DND-41 (cell line): ENCODE data around the gene KCNQ1OT1.

ENCODE experiments used
- ATAC-seq: fragments of 200-7000 bp; cut with Tn5 transposase; 3 replicates; pipeline ENCODE4 v1.9.1; 2021; ENCODE audit warnings: low read depth; ENCODE audit not compliant: insufficient read depth
- DNase-seq: peaks from one replicate; pipeline ENCODE4 v3.0.0-alpha.2; 2020
- H2AFZ ChIP-seq: 2 replicates; pipeline ENCODE4 v1.6.0; 2012; ENCODE audit warnings: low read depth, low read length
- H3K27ac ChIP-seq: 2 replicates; pipeline ENCODE4 v1.5.1; 2012; ENCODE audit warnings: low read length, inconsistent platforms
- H3K27me3 ChIP-seq: fragments of 200-600 bp; sonication (generic); 2 replicates; pipeline ENCODE4 v1.6.0; 2012; ENCODE audit warnings: low read length, mild to moderate bottlenecking, inconsistent platforms; ENCODE audit not compliant: insufficient read depth, poor library complexity
- H3K36me3 ChIP-seq: 2 replicates; pipeline ENCODE4 v1.5.1; 2012; ENCODE audit warnings: low read length, inconsistent platforms; ENCODE audit not compliant: insufficient read depth
- H3K4me1 ChIP-seq: 2 replicates; pipeline ENCODE4 v1.5.1; 2012; ENCODE audit warnings: mild to moderate bottlenecking, low read length; ENCODE audit not compliant: insufficient read depth
- H3K4me2 ChIP-seq: 2 replicates; pipeline ENCODE4 v1.6.0; 2012; ENCODE audit warnings: mild to moderate bottlenecking, moderate library complexity, low read length, inconsistent platforms; ENCODE audit not compliant: insufficient read depth
- H3K4me3 ChIP-seq, 2 experiments: fragments of 200-600 bp in 1 of 2; shearing (Covaris generic) in 1 of 2; 2 replicates each; pipeline ENCODE4 v1.5.1; 2012 to 2016; ENCODE audit warnings: inconsistent platforms in 2 of 2, low read length in 2 of 2, mild to moderate bottlenecking in 2 of 2, low read depth in 1 of 2, moderate library complexity in 1 of 2
- H3K79me2 ChIP-seq: 2 replicates; pipeline ENCODE4 v1.6.0; 2012; ENCODE audit warnings: low read length, inconsistent platforms; ENCODE audit not compliant: insufficient read depth
- H3K9ac ChIP-seq: 2 replicates; pipeline ENCODE4 v1.6.0; 2012; ENCODE audit warnings: low read depth, mild to moderate bottlenecking, inconsistent platforms, low read length, moderate library complexity
- H3K9me3 ChIP-seq: 2 replicates; pipeline ENCODE4 v1.5.1; 2012; ENCODE audit warnings: low read length, moderate library complexity, mild to moderate bottlenecking, inconsistent platforms; ENCODE audit not compliant: insufficient read depth, severe bottlenecking
- H4K20me1 ChIP-seq: 2 replicates; pipeline ENCODE4 v1.6.0; 2012; ENCODE audit warnings: low read length; ENCODE audit not compliant: insufficient read depth
- CTCF ChIP-seq: IDR thresholded peaks from 2 replicates; pipeline ENCODE4 v1.5.1; 2012; ENCODE audit warnings: borderline replicate concordance, low read length, moderate library complexity, mild to moderate bottlenecking; ENCODE audit not compliant: poor library complexity, severe bottlenecking; ENCODE audit errors: extremely low read depth
- EZH2 ChIP-seq: IDR thresholded peaks from 3 replicates; pipeline ENCODE4 v1.6.1; 2012; ENCODE audit warnings: borderline replicate concordance, low read depth, mild to moderate bottlenecking, moderate library complexity, low read length, inconsistent platforms; ENCODE audit not compliant: severe bottlenecking

KCNQ1OT1 gene

GRCh38 chr11:2580571-2581001 is 119.2 kb downstream of the KCNQ1OT1 start:
- Histone ChIP-seq H3K36me3 (no peaks in the 10 kb centered on the region), H4K20me1 (peaks cover 8% of the 10 kb centered on the region; the same call in 1 of the 2 replicates), H3K9ac (no peak overlapping the region), H3K79me2 (no peaks in the 10 kb centered on the region), H3K27ac (no peak overlapping the region), H3K9me3 (no peaks in the 10 kb centered on the region), H3K4me3 (no peak overlapping the region), H3K27me3 (no peaks in the 10 kb centered on the region), H2AFZ (no peak overlapping the region), H3K4me1 (no peaks in the 10 kb centered on the region), H3K4me2 (no peak overlapping the region)
- peak; percentile 2 for DNase-seq
- ATAC-seq: no peak
- TF ChIP-seq EZH2 (no peak), CTCF (no peak)

GRCh38 chr11:2580061-2580421 is 119.8 kb downstream of the KCNQ1OT1 start:
- Histone ChIP-seq H3K27ac (no peak overlapping the region), H2AFZ (no peak overlapping the region), H3K27me3 (no peaks in the 10 kb centered on the region), H3K4me3 (no peak overlapping the region), H3K36me3 (no peaks in the 10 kb centered on the region), H3K4me2 (no peak overlapping the region), H3K9ac (no peak overlapping the region), H4K20me1 (peaks cover 8% of the 10 kb centered on the region; the same call in 1 of the 2 replicates), H3K9me3 (no peaks in the 10 kb centered on the region), H3K79me2 (no peaks in the 10 kb centered on the region), H3K4me1 (no peaks in the 10 kb centered on the region)
- ATAC-seq: no peak
- DNase-seq: no peak
- TF ChIP-seq CTCF (no peak), EZH2 (no peak)

- Histone ChIP-seq H3K4me3 (no peak overlapping the region), H3K79me2 (no peaks in the 10 kb centered on the region), H3K4me1 (no peaks in the 10 kb centered on the region), H4K20me1 (peaks cover 8% of the 10 kb centered on the region; the same call in 1 of the 2 replicates), H3K27me3 (no peaks in the 10 kb centered on the region), H3K4me2 (no peak overlapping the region), H3K36me3 (no peaks in the 10 kb centered on the region), H3K9me3 (no peaks in the 10 kb centered on the region), H2AFZ (no peak overlapping the region), H3K27ac (no peak overlapping the region), H3K9ac (no peak overlapping the region)
- DNase-seq (no peak), ATAC-seq (no peak)
- TF ChIP-seq CTCF (no peak), EZH2 (no peak)
These were observed 120.3 kb downstream of the KCNQ1OT1 start for GRCh38 chr11:2579315-2580060.
